Endodermal cell (in vitro differentiated cells): ENCODE results near the gene RNF224. TPM values are rescaled to one million over a fixed set of nuclear protein-coding genes. Genes with fewer than 3 reads are reported as not detected.

Experiments
- DNase-seq: peaks from one replicate; pipeline ENCODE4 v3.0.0-alpha.2; 2017
- H3K27ac ChIP-seq: 2 replicates; pipeline ENCODE4 v1.5.1; 2013; ENCODE audit warnings: mild to moderate bottlenecking, low read depth, low read length, moderate library complexity
- H3K27me3 ChIP-seq: 2 replicates; pipeline ENCODE4 v1.6.1; 2013; ENCODE audit warnings: mild to moderate bottlenecking, low read length, moderate library complexity; ENCODE audit not compliant: insufficient read depth, control insufficient read depth, poor library complexity, severe bottlenecking
- H3K36me3 ChIP-seq: 2 replicates; pipeline ENCODE4 v1.7.0; 2013; ENCODE audit warnings: mild to moderate bottlenecking, low read length, moderate library complexity; ENCODE audit not compliant: control insufficient read depth, insufficient read depth
- H3K4me1 ChIP-seq: one replicate; pipeline ENCODE4 v1.7.0; 2013; ENCODE audit warnings: low read length; ENCODE audit not compliant: control insufficient read depth, insufficient read depth
- H3K4me3 ChIP-seq: 2 replicates; pipeline ENCODE4 v1.5.1; 2013; ENCODE audit warnings: mild to moderate bottlenecking, low read length, moderate library complexity
- H3K9ac ChIP-seq: 2 replicates; pipeline ENCODE4 v1.6.1; 2013; ENCODE audit warnings: mild to moderate bottlenecking, low read length, moderate library complexity; ENCODE audit not compliant: poor library complexity, severe bottlenecking; ENCODE audit errors: extremely low read depth
- H3K9me3 ChIP-seq: 2 replicates; pipeline ENCODE4 v1.6.1; 2013; ENCODE audit warnings: mild to moderate bottlenecking, low read length, moderate library complexity; ENCODE audit not compliant: control insufficient read depth
- H3K27ac Mint-ChIP-seq: 2 replicates; pipeline ENCODE4 v1.8.0; 2020; ENCODE audit warnings: mixed read lengths
- H3K27me3 Mint-ChIP-seq: 2 replicates; pipeline ENCODE4 v1.8.0; 2021; ENCODE audit warnings: mild to moderate bottlenecking, mixed read lengths; ENCODE audit not compliant: insufficient read depth
- H3K36me3 Mint-ChIP-seq: 2 replicates; pipeline ENCODE4 v1.8.0; 2020; ENCODE audit warnings: low read depth, mixed read lengths
- H3K4me1 Mint-ChIP-seq: 2 replicates; pipeline ENCODE4 v1.8.0; 2020; ENCODE audit warnings: mixed read lengths
- H3K4me3 Mint-ChIP-seq: 2 replicates; pipeline ENCODE4 v1.8.0; 2020; ENCODE audit warnings: mild to moderate bottlenecking, moderate library complexity, mixed read lengths
- H3K9me3 Mint-ChIP-seq: 2 replicates; pipeline ENCODE4 v1.8.0; 2020; ENCODE audit warnings: mild to moderate bottlenecking, mixed read lengths
- CTCF ChIP-seq: fragments of 200-600 bp; sonication (generic); conservative IDR thresholded peaks from 2 replicates; pipeline ENCODE4 v1.5.0; 2021; ENCODE audit warnings: antibody characterized with exemption, mild to moderate bottlenecking
- WGBS, 2 experiments: methylation state at CpG; one replicate each; pipeline versions ENCODE4 v1.1.5 to v1.1.7; 2013; ENCODE audit warnings: missing lambda C conversion rate in 2 of 2, mixed read lengths in 1 of 2; ENCODE audit not compliant: insufficient coverage in 1 of 2, insufficient read length in 1 of 2; 5-methylcytosine and 5-hydroxymethylcytosine counted together
- total RNA-seq, 2 donors: library from RNA; stranded (reverse); fragmentation: NEBNext Ultra II Directional in 1 of 2; extraction: Animal tissue kit (Norgen Biotek cat#: 25700) in 1 of 2; gene quantifications; 2 replicates in 1 of 2; 3 replicates in 1 of 2; pipeline ENCODE4 v1.2.1, GENCODE V29; 2021

The RNF224 gene
- total RNA-seq, 2 donors from 2014 or later, result 0.24 to 0.38 TPM

GRCh38 chr9:137270929-137271695 lies 43.8 kb downstream of the RNF224 start:
- Histone ChIP-seq H3K27me3 (no peaks in the 10 kb centered on the region), H3K9me3 (no peaks in the 10 kb centered on the region), H3K4me1 (peaks cover under 1% of the 10 kb centered on the region), H3K27ac (peak overlapping the region; percentile 4), H3K9ac (no peak overlapping the region), H3K36me3 (peaks cover 42% of the 10 kb centered on the region), H3K4me3 (no peak overlapping the region)
- Mint-ChIP-seq H3K36me3 (peaks cover 37% of the 10 kb centered on the region), H3K4me3 (no peak overlapping the region), H3K9me3 (no peaks in the 10 kb centered on the region), H3K4me1 (peaks cover 13% of the 10 kb centered on the region), H3K27me3 (no peaks in the 10 kb centered on the region), H3K27ac (no peak overlapping the region)
- 92 to 95% methylated on average over 20 to 32 of the region's 32 CpGs for WGBS, 2 experiments
- TF ChIP-seq CTCF, result no peak
- DNase-seq, result no peak

- no peak overlapping the region for H3K27ac Mint-ChIP-seq
- Histone ChIP-seq H3K4me3 (no peak overlapping the region), H3K27me3 (no peaks in the 10 kb centered on the region), H3K9ac (no peak overlapping the region), H3K4me1 (peaks cover 7% of the 10 kb centered on the region), H3K27ac (no peak overlapping the region), H3K9me3 (no peaks in the 10 kb centered on the region), H3K36me3 (peaks cover 37% of the 10 kb centered on the region)
- DNase-seq, result no peak
- 85% methylated on average over 3 of the region's 3 CpGs; no CpG with 5 or more reads in 1 of the 2 experiments for WGBS, 2 experiments
- no peak overlapping the region for H3K4me3 Mint-ChIP-seq
- H3K9me3 Mint-ChIP-seq, result no peaks in the 10 kb centered on the region
- TF ChIP-seq CTCF, result no peak
- H3K4me1 Mint-ChIP-seq, result peaks cover 15% of the 10 kb centered on the region
- no peaks in the 10 kb centered on the region for H3K27me3 Mint-ChIP-seq
- H3K36me3 Mint-ChIP-seq, result peaks cover 37% of the 10 kb centered on the region
These were observed 44.4 kb downstream of the RNF224 start for GRCh38 chr9:137271696-137272076.

GRCh38 chr9:137272241-137273094 lies 45.2 kb downstream of the RNF224 start:
- Histone ChIP-seq H3K9me3 (no peaks in the 10 kb centered on the region), H3K36me3 (peaks cover 34% of the 10 kb centered on the region), H3K27me3 (no peaks in the 10 kb centered on the region), H3K4me3 (no peak overlapping the region), H3K27ac (no peak overlapping the region), H3K9ac (no peak overlapping the region), H3K4me1 (peaks cover 10% of the 10 kb centered on the region)
- WGBS, 2 experiments, result 92 to 96% methylated on average over 27 to 39 of the region's 39 CpGs
- Mint-ChIP-seq H3K4me3 (no peak overlapping the region), H3K4me1 (peaks cover 20% of the 10 kb centered on the region), H3K27me3 (no peaks in the 10 kb centered on the region), H3K27ac (no peak overlapping the region), H3K36me3 (peaks cover 35% of the 10 kb centered on the region), H3K9me3 (no peaks in the 10 kb centered on the region)
- no peak for DNase-seq
- TF ChIP-seq CTCF, result no peak
